GM21576 (cell line): ENCODE measurements around the gene ATP7B.

Source experiments
- ATAC-seq: cut with Tn5 transposase; IDR thresholded peaks from one replicate; pipeline ENCODE4 v1.9.1; 2021; ENCODE audit warnings: mild to moderate bottlenecking, moderate library complexity; ENCODE audit not compliant: unreplicated experiment

Gene ATP7B

DNA sequence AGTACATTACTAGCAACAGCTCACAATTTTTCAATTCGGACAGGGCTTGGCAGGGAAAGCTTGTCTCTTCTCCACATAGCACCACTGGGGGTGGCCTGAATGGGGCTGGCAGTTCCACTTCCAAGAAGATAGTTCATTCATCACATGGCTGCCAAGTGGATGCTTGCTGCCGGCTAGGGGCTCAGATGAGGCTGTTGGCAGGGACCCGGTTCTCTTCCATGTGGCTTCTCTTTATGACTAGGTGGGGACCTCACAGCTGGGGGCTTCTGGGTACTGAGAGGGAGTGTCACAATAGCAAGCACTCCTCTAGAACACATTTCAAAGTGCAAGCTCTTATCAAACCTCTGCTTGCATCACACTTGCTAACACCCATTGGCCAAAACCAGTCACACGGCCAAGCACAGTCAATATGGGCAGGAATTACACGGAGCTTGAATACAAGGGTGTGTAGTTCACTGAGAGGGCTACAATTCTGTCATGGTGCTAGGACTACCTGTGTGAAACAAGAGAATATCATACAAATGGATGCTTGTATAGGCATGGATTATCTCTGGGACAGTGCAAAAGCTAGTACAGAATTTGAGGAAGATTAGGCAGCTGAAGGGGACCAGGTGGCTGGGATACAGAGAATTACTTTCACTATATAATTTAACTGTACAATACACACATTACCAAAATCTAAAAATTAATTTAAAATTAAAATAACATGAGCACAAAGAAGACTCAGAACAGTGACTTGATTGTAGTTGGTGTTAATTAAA lies 32.3 kb downstream of the ATP7B start:
- ATAC-seq: no peak

DNA sequence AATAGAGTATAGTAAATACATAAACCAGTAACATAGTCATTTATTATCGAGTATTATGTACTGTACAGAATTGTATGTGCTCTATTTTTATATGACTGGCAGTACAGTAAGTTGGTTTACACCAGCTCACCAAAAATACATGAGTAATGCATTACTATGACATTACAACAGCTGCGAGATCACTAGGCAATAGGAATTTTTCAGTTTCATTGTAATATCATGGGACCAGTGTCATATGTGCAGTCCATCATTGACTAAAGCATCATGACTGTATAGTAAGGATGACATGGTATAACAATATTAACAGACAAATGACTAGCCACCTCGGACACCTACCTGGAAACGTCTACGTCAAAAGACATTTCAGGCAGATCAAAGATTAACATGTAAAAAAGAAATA lies 33.6 kb downstream of the ATP7B start:
- no peak for ATAC-seq

GRCh38 chr13:51976890-51977289 lies 34.4 kb downstream of the ATP7B start:
- ATAC-seq: no peak

DNA sequence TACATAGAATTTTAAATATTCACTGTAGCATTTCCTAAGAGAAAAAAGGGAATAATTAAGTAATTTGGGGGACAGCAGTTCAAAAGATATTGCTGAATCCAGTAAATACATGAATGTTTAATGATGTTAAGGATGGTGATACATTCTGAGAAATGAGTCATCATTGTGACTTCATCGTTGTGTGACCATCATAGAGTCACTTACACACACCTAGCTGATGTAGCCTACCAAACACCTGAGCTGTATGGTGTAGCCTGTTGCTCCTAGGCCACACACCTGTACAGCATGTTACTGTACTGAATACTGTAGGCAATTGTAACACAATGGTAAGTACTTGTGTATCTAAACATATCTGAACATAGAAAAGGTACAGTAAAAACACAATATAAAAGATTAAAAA lies 34.8 kb downstream of the ATP7B start:
- ATAC-seq: no peak

GRCh38 chr13:51974482-51974881 lies 36.8 kb downstream of the ATP7B start:
- ATAC-seq: no peak

GRCh38 chr13:51971520-51972426 lies 39.5 kb downstream of the ATP7B start:
- ATAC-seq: no peak

- no peak for ATAC-seq
Observed at GRCh38 chr13:51970349-51970748, 40.9 kb downstream of the ATP7B start.

GRCh38 chr13:51967482-51968446 lies 43.5 kb downstream of the ATP7B start:
- ATAC-seq: no peak

GRCh38 chr13:51966186-51966585 lies 45.1 kb downstream of the ATP7B start:
- ATAC-seq: no peak

GRCh38 chr13:51961493-51962403 lies 49.5 kb downstream of the ATP7B start:
- ATAC-seq: no peak

DNA sequence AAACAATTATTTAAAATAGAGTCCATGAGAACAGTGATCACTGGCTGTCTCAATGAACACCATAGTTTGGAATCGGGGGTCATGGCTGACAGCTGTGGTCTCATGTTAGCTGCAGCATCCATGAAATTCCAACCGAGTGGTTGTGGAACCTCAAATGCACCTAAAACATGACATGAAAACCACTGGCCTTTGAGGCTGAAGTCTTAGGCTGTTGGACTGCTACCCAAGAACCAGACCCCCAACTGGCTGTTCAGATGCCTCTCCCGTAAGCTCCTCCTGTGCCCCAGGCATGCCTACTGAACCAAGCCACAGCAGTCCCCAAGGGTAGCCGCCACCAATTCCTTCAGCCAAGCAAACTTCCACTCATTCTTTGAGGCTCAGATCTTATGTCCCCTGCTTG lies 50.5 kb downstream of the ATP7B start:
- no peak for ATAC-seq

GRCh38 chr13:51959773-51960172 lies 51.5 kb downstream of the ATP7B start:
- ATAC-seq: peak; percentile 63

DNA sequence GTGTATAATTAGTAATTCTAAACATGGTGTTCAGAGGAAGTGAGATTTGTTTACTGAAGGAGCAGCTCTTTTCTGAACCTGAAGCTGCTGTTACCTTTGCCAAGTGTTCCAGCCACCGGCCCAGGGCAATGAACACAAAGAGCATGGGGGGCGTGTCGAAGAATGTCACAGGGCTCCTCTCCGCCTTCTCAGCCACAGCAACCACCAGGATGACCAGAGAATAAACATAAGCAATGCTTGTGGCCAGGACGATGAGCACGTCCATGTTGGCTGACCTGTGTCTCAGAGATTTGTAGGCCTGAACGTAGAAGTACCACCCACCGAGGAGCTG lies 53.1 kb downstream of the ATP7B start:
- ATAC-seq: no peak

DNA sequence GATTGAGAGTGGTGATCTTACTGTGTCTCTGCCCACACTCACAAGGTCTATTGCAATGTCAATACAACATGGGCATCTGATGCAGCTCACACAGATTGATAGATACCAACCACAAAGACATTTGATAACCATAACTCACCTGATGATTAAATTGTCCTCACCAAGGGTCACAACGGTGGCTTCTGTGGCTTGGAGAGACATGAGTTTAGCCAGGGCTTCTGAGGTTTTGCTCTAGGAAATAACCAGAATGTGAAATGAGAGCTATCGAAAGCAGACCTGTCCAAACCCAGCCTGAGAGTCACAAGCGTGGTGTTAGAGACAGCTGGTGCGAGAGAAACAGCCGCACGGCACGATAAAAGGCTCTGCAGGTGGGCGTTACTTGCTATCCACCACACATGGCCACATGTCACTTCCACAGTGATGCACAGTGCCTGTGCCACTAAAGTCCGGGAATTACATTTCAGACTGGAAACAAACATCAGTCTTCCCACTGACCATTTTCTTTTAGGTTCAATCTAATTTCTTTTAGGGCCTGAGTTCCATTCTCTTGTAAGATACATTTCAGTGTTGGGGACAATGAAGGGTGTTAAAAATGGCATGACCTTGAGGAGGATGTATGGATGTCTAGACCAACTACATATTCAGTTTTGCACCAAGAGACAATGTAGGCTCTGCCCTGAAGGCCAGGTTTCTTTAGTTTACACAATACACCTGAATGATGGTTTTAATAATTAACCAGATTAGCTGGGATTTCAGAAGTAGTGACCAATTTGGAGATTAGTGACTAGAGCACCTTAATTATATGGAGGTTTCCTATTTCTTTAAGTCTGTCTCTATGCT lies 53.7 kb downstream of the ATP7B start:
- ATAC-seq: peak; percentile 45

GRCh38 chr13:51956717-51957116 lies 54.5 kb downstream of the ATP7B start:
- ATAC-seq: no peak

- ATAC-seq: no peak
Observed at GRCh38 chr13:51955816-51956603, 55.2 kb downstream of the ATP7B start.

- ATAC-seq: no peak
Observed at GRCh38 chr13:51955281-51955771, 55.9 kb downstream of the ATP7B start.
